RCC 7860 (cell line): ENCODE results near the gene LINC00237.

Experiments
- DNase-seq: peaks from one replicate; pipeline ENCODE4 v3.0.0-alpha.2; 2015; ENCODE audit warnings: low spot score
- FAIRE-seq: peaks from 2 replicates; lab custom pipeline; 2012; peaks lifted over from hg19 to GRCh38; lab: Jason Lieb, UNC

The LINC00237 gene

GRCh38 chr20:21052241-21052640, 53.9 kb downstream of the LINC00237 start:
- DNase-seq (no peak), FAIRE-seq (no peak)

- FAIRE-seq (no peak), DNase-seq (no peak)
Observed at GRCh38 chr20:21050710-21051109, 55.4 kb downstream of the LINC00237 start.

GRCh38 chr20:21049305-21049828, 56.8 kb downstream of the LINC00237 start:
- DNase-seq (no peak), FAIRE-seq (no peak)

GRCh38 chr20:21048841-21049273, 57.3 kb downstream of the LINC00237 start:
- DNase-seq (no peak), FAIRE-seq (no peak)

- no peak for FAIRE-seq
Observed at GRCh38 chr20:21047981-21048380, 58.2 kb downstream of the LINC00237 start.

GRCh38 chr20:21046413-21047070, 59.6 kb downstream of the LINC00237 start:
- DNase-seq, result no peak
- no peak for FAIRE-seq

More at GRCh38 chr20:21047981-21048380, 58.2 kb downstream of the LINC00237 start:
- DNase-seq, result no peak
